Stimulated activated CD4-positive, alpha-beta T cell treated with anti-CD3 and anti-CD28 coated beads, Interleukin-1b, Interleukin-23, amount 100 ng/mL, for 1 hour (primary cell): Measurements from ENCODE around the gene OR52K1.
"Not testable (repeated sequence)": the region's sequence is repeated elsewhere in the genome, so short reads cannot be mapped to it uniquely, and the experiment has no call there.

Source experiments
- DNase-seq, 2 donors: peaks; one replicate each; pipeline ENCODE4 v3.0.0-alpha.2; 2020; ENCODE audit warnings: low read depth in 2 of 2

The OR52K1 gene

GRCh38 chr11:4482445-4482844 lies at the start of gene OR52K1:
OR52K1 (plus strand) TSS chr11:4482646; CDS start chr11:4488901, 6,255 bp downstream.
- DNase-seq, result no peak

GRCh38 chr11:4433856-4434255 lies 48.6 kb upstream of the OR52K1 start:
- DNase-seq, result no peak

- no peak for DNase-seq
Measured at GRCh38 chr11:4436411-4436810, 46.0 kb upstream of the OR52K1 start.

GRCh38 chr11:4441515-4441914 lies 40.9 kb upstream of the OR52K1 start:
- DNase-seq, result no peak

- DNase-seq, result no peak
Measured at GRCh38 chr11:4443232-4443891, 39.1 kb upstream of the OR52K1 start.

- no peak for DNase-seq
Measured at GRCh38 chr11:4448995-4449394, 33.5 kb upstream of the OR52K1 start, which contains the start of gene OR52K2. OR52K2 (plus strand) TSS chr11:4449295; CDS start chr11:4449340, 45 bp downstream.

- no peak for DNase-seq
Measured at GRCh38 chr11:4453118-4453517, 29.3 kb upstream of the OR52K1 start.

- no peak for DNase-seq
Measured at GRCh38 chr11:4454021-4454420, 28.4 kb upstream of the OR52K1 start.

- no peak for DNase-seq
Measured at GRCh38 chr11:4455419-4455818, 27.0 kb upstream of the OR52K1 start.

- DNase-seq, result no peak
Measured at GRCh38 chr11:4459500-4459899, 22.9 kb upstream of the OR52K1 start.

GRCh38 chr11:4460151-4460550 lies 22.3 kb upstream of the OR52K1 start:
- DNase-seq, result no peak

- no peak for DNase-seq
Measured at GRCh38 chr11:4464216-4465159, 18.0 kb upstream of the OR52K1 start.

- no peak for DNase-seq
Measured at GRCh38 chr11:4465407-4465806, 17.0 kb upstream of the OR52K1 start.

GRCh38 chr11:4466131-4466870 lies 16.1 kb upstream of the OR52K1 start:
- DNase-seq, result no peak

GRCh38 chr11:4466871-4467442 lies 15.5 kb upstream of the OR52K1 start:
- DNase-seq, result no peak

- DNase-seq, result no peak
Measured at GRCh38 chr11:4467811-4468606, 14.4 kb upstream of the OR52K1 start.

- no peak for DNase-seq
Measured at GRCh38 chr11:4479644-4480043, 2.8 kb upstream of the OR52K1 start.

- no peak for DNase-seq
Measured at GRCh38 chr11:4480577-4481239, 1.7 kb upstream of the OR52K1 start.

- no peak for DNase-seq
Measured at GRCh38 chr11:4481240-4481582, 1.2 kb upstream of the OR52K1 start.

- no peak for DNase-seq
Measured at GRCh38 chr11:4484310-4484709, 1.9 kb downstream of the OR52K1 start.

GRCh38 chr11:4491405-4491804 lies 9.0 kb downstream of the OR52K1 start:
- DNase-seq, result not testable (repeated sequence)
